A549 (cell line): ENCODE data around the gene BNIP5. TPM values are rescaled to one million over a fixed set of nuclear protein-coding genes. Genes with fewer than 3 reads are reported as not detected.

ENCODE experiments used
- ATAC-seq, 2 experiments: fragments of 200-7000 bp in 1 of 2; fragments of >200 bp in 1 of 2; cut with Nextera tagmentation in 1 of 2; cut with Tn5 transposase in 1 of 2; 3 replicates each; pipeline versions ENCODE4 v1.8.0 to v1.9.1; 2018 to 2020; ENCODE audit warnings: mild to moderate bottlenecking in 1 of 2, moderate library complexity in 1 of 2
- CTCF ChIA-PET: fragments of 300-600 bp; sonication (Branson Sonifier 250); formaldehyde crosslinking; extraction: SDS; loops from one replicate; lab custom pipeline; 2021; ENCODE audit warnings: antibody characterized with exemption, inconsistent platforms; lab: Yijun Ruan, JAX
- POLR2A ChIA-PET: fragments of 350-600 bp; formaldehyde crosslinking; extraction: SDS; loops from one replicate; lab custom pipeline; 2021; ENCODE audit warnings: antibody characterized with exemption, inconsistent platforms; lab: Yijun Ruan, JAX
- DNase-seq, 2 experiments: peaks; one replicate each; pipeline versions ENCODE4 v3.0.0 to v3.0.0-alpha.2; 2011 to 2016; ENCODE audit warnings: low read depth in 1 of 2, low spot score in 1 of 2
- FAIRE-seq: peaks from 2 replicates; lab custom pipeline; 2011; peaks lifted over from hg19 to GRCh38; lab: Jason Lieb, UNC
- H3K27ac ChIP-seq, 2 experiments: fragments of >200 bp; sonication (Bioruptor Twin); formaldehyde crosslinking; 3 replicates each; pipeline ENCODE4 v1.5.1; 2016 to 2017
- H3K4me1 ChIP-seq: fragments of >200 bp; sonication (Bioruptor Twin); formaldehyde crosslinking; 3 replicates; pipeline ENCODE4 v1.6.1; 2016
- H3K4me2 ChIP-seq: fragments of >200 bp; sonication (Bioruptor Twin); formaldehyde crosslinking; 3 replicates; pipeline ENCODE4 v1.6.1; 2016
- H3K4me3 ChIP-seq: fragments of >200 bp; sonication (Bioruptor Twin); formaldehyde crosslinking; 3 replicates; pipeline ENCODE4 v1.5.1; 2016
- H3K9me3 ChIP-seq: fragments of >200 bp; sonication (Bioruptor Twin); formaldehyde crosslinking; 3 replicates; pipeline ENCODE4 v1.6.1; 2016
- CEBPB ChIP-seq, 2 experiments: fragments of >200 bp in 1 of 2; sonication (Bioruptor Twin) in 1 of 2; formaldehyde crosslinking in 1 of 2; IDR thresholded peaks; 2 replicates each; pipeline ENCODE4 v1.6.1; 2012 to 2016
- CHD2 ChIP-seq: fragments of 150-350 bp; IDR thresholded peaks from 2 replicates; pipeline ENCODE4 v1.6.1; 2014; ENCODE audit warnings: low read length; ENCODE audit not compliant: partially characterized antibody
- EHF ChIP-seq: fragments of 250-450 bp; sonication (Bioruptor Pico); IDR thresholded peaks from 2 replicates; pipeline ENCODE4 v1.5.0; 2020; ENCODE audit warnings: mild to moderate bottlenecking
- EP300 ChIP-seq, 2 experiments: fragments of >200 bp; sonication (Bioruptor Twin); formaldehyde crosslinking; IDR thresholded peaks; 2 replicates in 1 of 2; 3 replicates in 1 of 2; pipeline ENCODE4 v1.6.1; 2016 to 2017
- ESRRA ChIP-seq: fragments of 150-350 bp; IDR thresholded peaks from 2 replicates; pipeline ENCODE4 v1.6.1; 2014; ENCODE audit warnings: mild to moderate bottlenecking, low read length, borderline replicate concordance
- GATA3 ChIP-seq: IDR thresholded peaks from 2 replicates; pipeline ENCODE4 v1.6.1; 2012; ENCODE audit warnings: borderline replicate concordance
- HDAC2 ChIP-seq: fragments of 200-600 bp; sonication (generic); IDR thresholded peaks from 2 replicates; pipeline ENCODE4 v1.6.1; 2016
- HEYL ChIP-seq: fragments of 250-450 bp; sonication (Bioruptor Pico); IDR thresholded peaks from 2 replicates; pipeline ENCODE4 v1.8.0; 2021; ENCODE audit warnings: mild to moderate bottlenecking, moderate library complexity
- KDM1A ChIP-seq: fragments of 200-600 bp; sonication (generic); IDR thresholded peaks from 2 replicates; pipeline ENCODE4 v1.6.1; 2016; ENCODE audit warnings: low read depth, mild to moderate bottlenecking
- NFE2L2 ChIP-seq: fragments of 150-350 bp; conservative IDR thresholded peaks from 2 replicates; pipeline ENCODE4 v1.6.1; 2014; ENCODE audit warnings: low read length
- NR3C1 ChIP-seq: fragments of >200 bp; sonication (Bioruptor Twin); formaldehyde crosslinking; IDR thresholded peaks from 3 replicates; pipeline ENCODE4 v1.6.1; 2017
- RARB ChIP-seq: fragments of 250-450 bp; sonication (Bioruptor Pico); IDR thresholded peaks from 2 replicates; pipeline ENCODE4 v1.8.0; 2021; ENCODE audit warnings: mild to moderate bottlenecking, moderate library complexity
- RCOR1 ChIP-seq: fragments of 150-350 bp; IDR thresholded peaks from 2 replicates; pipeline ENCODE4 v1.6.1; 2014; ENCODE audit warnings: antibody characterized with exemption, low read length, low read depth
- RNF2 ChIP-seq: fragments of 200-600 bp; sonication (generic); IDR thresholded peaks from 2 replicates; pipeline ENCODE4 v1.6.1; 2016; ENCODE audit warnings: low read depth, mild to moderate bottlenecking, antibody characterized with exemption, moderate library complexity, borderline replicate concordance
- SREBF2 ChIP-seq: fragments of 450-650 bp; IDR thresholded peaks from 2 replicates; pipeline ENCODE4 v1.6.1; 2014; ENCODE audit warnings: mild to moderate bottlenecking, moderate library complexity
- TP53 ChIP-seq: fragments of 250-450 bp; sonication (Bioruptor Pico); IDR thresholded peaks from 2 replicates; pipeline ENCODE4 v1.5.0; 2021; ENCODE audit warnings: mild to moderate bottlenecking, moderate library complexity
- ZFP36 ChIP-seq: fragments of 450-650 bp; IDR thresholded peaks from 2 replicates; pipeline ENCODE4 v1.6.1; 2014; ENCODE audit warnings: borderline replicate concordance; ENCODE audit not compliant: partially characterized antibody
- WGBS: methylation state at CpG from one replicate; pipeline ENCODE4 v1.1.6; 2017; ENCODE audit errors: missing lambda C conversion rate; 5-methylcytosine and 5-hydroxymethylcytosine counted together
- polyA plus RNA-seq, 4 experiments: library from polyadenylated mRNA; depleted of rRNA in 3 of 4; stranded (reverse); fragments of >200 nt; fragmentation: RNase III in 1 of 4; extraction: RNeasy Plus Mini Kit Qiagen cat#74134 plus additional on column Dnase treatment in 1 of 4; gene quantifications; 2 replicates in 3 of 4; 3 replicates in 1 of 4; pipeline ENCODE4 v1.2.3, GENCODE V29; 2011 to 2017
- TF ChIP-seq, protein P1 (sequence below): IDR thresholded peaks from 2 replicates; pipeline ENCODE4 v1.6.1; 2012; ENCODE audit warnings: low read depth, borderline replicate concordance
- TF ChIP-seq, protein P2 (sequence below): fragments of 250-450 bp; sonication (Bioruptor Pico); IDR thresholded peaks from 2 replicates; pipeline ENCODE4 v1.5.0; 2020; ENCODE audit warnings: low read depth, mild to moderate bottlenecking, moderate library complexity
- TF ChIP-seq, protein P3 (sequence below): fragments of >200 bp; sonication (Bioruptor Twin); formaldehyde crosslinking; IDR thresholded peaks from 3 replicates; pipeline ENCODE4 v1.6.1; 2016
- TF ChIP-seq, protein P4 (sequence below): IDR thresholded peaks from 2 replicates; pipeline ENCODE4 v1.6.1; 2012
- TF ChIP-seq, protein P5 (sequence below): fragments of 200-600 bp; sonication (generic); IDR thresholded peaks from 2 replicates; pipeline ENCODE4 v1.6.1; 2016; ENCODE audit warnings: antibody characterized with exemption, mild to moderate bottlenecking, moderate library complexity
- TF ChIP-seq, protein P6 (sequence below): IDR thresholded peaks from 2 replicates; pipeline ENCODE4 v1.6.1; 2012

BNIP5 gene
- polyA plus RNA-seq, 2 of the 4 experiments (the other 2 are of a cell fraction) = not detected

DNA sequence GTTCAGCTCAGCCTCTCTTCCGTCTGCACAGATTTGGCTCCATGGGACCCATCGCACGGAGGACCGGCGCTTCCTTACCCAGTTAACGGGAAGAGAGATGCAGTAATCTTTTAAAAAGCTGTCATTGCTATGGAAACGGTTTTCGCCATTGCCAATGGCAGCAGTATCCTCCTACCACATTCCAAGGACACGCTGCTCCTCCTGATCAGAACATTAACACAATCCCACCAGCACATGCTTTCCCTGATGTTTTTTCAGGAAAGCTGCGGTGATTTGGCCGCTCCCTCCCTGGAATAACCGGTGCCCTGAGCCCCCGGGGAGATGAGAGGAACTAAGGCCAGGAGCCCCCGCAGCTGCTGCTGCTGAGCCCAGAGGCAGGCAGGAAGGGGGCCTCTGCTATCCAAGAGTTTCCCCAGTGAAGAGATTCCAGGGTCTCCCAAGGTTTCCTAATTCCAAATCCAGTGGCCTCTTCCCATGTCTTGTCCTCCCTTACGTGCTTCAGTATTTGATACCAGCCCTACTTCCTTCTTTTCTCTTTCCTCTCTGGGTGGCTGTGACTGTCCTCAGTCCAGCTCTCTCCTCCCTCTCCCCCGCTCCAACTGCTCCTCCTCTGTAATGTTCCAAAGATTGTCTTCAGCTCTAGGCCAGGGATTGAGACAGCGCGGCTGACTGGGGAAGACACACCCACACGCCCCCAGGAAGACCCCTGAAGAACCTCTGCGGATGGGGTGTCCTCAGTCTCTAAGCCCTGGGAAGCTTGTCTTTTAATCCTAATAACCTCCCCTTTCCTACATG lies 2.6 kb downstream of the BNIP5 start:
- no peaks in the 10 kb centered on the region for H3K4me1 ChIP-seq
- POLR2A ChIA-PET = no interaction called here
- ATAC-seq (no peak), DNase-seq (no peak), FAIRE-seq (no peak)
- no peak overlapping the region for H3K4me3 ChIP-seq
- no peak overlapping the region for H3K27ac ChIP-seq
- no peaks in the 10 kb centered on the region for H3K9me3 ChIP-seq
- WGBS = 84% methylated on average over 20 of the region's 20 CpGs
- H3K4me2 ChIP-seq = no peak overlapping the region
- TF ChIP-seq HEYL (CRISPR knock-in tag) (no peak), SREBF2 (no peak), GATA3 (no peak), HDAC2 (no peak), ZFP36 (no peak), TP53 (CRISPR knock-in tag) (no peak), RCOR1 (no peak), NR3C1 (no peak), EP300 (IDR thresholded peaks at IDR 0.05) (no peak), RARB (CRISPR knock-in tag) (no peak)
- TF ChIP-seq, protein P1, sequence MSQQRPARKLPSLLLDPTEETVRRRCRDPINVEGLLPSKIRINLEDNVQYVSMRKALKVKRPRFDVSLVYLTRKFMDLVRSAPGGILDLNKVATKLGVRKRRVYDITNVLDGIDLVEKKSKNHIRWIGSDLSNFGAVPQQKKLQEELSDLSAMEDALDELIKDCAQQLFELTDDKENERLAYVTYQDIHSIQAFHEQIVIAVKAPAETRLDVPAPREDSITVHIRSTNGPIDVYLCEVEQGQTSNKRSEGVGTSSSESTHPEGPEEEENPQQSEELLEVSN = no peak
- TF ChIP-seq, protein P2, sequence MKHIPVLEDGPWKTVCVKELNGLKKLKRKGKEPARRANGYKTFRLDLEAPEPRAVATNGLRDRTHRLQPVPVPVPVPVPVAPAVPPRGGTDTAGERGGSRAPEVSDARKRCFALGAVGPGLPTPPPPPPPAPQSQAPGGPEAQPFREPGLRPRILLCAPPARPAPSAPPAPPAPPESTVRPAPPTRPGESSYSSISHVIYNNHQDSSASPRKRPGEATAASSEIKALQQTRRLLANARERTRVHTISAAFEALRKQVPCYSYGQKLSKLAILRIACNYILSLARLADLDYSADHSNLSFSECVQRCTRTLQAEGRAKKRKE (CRISPR knock-in tag) = no peak
- CTCF ChIA-PET = interaction anchor here (1.6 to 2.1 kb wide), 2 partner anchors 26 to 32 kb away, joined by 5 to 7 read pairs; no protein-coding TSS in a partner anchor

DNA sequence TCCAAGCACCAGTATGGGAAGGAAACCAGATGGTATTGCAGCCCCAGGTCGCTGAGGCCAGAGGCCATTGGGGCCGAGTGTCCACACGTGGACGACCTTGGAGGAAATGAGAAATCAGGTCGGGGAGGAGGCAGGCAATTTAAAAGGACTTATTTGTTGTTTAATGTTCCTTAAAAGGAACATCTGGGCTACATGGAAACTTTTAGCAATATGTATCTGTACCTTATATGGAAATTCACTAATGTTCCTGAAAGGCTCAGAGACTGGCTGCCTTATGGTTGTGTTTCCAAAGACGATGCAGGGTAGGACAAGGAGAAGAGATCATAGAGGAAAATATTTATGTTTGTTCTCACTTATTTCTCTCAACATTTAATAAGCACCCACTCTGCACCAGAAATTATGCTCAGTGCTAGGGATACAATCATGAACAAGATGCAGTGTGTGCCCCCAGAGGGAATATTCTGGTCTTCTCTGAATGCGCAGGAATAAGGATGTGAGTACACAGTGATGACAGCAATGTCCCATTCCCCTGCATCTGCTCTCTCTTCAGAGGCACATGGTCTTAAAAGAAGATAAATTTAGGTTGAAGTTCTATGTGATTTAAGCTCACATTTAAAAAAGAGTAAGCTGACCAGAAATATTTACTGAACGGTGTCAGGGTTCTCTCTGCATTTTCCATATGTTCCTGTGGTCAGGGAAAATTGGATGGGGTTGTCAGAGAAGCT lies 3.4 kb downstream of the BNIP5 start:
- TF ChIP-seq, protein P3, sequence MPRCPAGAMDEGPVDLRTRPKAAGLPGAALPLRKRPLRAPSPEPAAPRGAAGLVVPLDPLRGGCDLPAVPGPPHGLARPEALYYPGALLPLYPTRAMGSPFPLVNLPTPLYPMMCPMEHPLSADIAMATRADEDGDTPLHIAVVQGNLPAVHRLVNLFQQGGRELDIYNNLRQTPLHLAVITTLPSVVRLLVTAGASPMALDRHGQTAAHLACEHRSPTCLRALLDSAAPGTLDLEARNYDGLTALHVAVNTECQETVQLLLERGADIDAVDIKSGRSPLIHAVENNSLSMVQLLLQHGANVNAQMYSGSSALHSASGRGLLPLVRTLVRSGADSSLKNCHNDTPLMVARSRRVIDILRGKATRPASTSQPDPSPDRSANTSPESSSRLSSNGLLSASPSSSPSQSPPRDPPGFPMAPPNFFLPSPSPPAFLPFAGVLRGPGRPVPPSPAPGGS = no peak
- TF ChIP-seq, protein P4, sequence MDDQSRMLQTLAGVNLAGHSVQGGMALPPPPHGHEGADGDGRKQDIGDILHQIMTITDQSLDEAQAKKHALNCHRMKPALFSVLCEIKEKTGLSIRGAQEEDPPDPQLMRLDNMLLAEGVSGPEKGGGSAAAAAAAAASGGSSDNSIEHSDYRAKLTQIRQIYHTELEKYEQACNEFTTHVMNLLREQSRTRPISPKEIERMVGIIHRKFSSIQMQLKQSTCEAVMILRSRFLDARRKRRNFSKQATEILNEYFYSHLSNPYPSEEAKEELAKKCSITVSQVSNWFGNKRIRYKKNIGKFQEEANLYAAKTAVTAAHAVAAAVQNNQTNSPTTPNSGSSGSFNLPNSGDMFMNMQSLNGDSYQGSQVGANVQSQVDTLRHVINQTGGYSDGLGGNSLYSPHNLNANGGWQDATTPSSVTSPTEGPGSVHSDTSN = no peak
- no peak for TF ChIP-seq NFE2L2
- no peak for TF ChIP-seq KDM1A
- no peak for TF ChIP-seq ESRRA
- no peak for TF ChIP-seq EP300 (IDR thresholded peaks at IDR 0.05)
- TF ChIP-seq, protein P1 = no peak
- no peak for TF ChIP-seq RCOR1
- no peak for TF ChIP-seq NR3C1
- no peak for TF ChIP-seq CEBPB (IDR thresholded peaks at IDR 0.05)
- TF ChIP-seq, protein P5, sequence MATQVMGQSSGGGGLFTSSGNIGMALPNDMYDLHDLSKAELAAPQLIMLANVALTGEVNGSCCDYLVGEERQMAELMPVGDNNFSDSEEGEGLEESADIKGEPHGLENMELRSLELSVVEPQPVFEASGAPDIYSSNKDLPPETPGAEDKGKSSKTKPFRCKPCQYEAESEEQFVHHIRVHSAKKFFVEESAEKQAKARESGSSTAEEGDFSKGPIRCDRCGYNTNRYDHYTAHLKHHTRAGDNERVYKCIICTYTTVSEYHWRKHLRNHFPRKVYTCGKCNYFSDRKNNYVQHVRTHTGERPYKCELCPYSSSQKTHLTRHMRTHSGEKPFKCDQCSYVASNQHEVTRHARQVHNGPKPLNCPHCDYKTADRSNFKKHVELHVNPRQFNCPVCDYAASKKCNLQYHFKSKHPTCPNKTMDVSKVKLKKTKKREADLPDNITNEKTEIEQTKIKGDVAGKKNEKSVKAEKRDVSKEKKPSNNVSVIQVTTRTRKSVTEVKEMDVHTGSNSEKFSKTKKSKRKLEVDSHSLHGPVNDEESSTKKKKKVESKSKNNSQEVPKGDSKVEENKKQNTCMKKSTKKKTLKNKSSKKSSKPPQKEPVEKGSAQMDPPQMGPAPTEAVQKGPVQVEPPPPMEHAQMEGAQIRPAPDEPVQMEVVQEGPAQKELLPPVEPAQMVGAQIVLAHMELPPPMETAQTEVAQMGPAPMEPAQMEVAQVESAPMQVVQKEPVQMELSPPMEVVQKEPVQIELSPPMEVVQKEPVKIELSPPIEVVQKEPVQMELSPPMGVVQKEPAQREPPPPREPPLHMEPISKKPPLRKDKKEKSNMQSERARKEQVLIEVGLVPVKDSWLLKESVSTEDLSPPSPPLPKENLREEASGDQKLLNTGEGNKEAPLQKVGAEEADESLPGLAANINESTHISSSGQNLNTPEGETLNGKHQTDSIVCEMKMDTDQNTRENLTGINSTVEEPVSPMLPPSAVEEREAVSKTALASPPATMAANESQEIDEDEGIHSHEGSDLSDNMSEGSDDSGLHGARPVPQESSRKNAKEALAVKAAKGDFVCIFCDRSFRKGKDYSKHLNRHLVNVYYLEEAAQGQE = no peak
- TF ChIP-seq, protein P6, sequence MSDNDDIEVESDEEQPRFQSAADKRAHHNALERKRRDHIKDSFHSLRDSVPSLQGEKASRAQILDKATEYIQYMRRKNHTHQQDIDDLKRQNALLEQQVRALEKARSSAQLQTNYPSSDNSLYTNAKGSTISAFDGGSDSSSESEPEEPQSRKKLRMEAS = no peak
- no peak for TF ChIP-seq RNF2
- TF ChIP-seq EHF (CRISPR knock-in tag) = no peak
- TF ChIP-seq HEYL (CRISPR knock-in tag) = no peak
- no peak for TF ChIP-seq CHD2
- DNase-seq (no peak), FAIRE-seq (no peak), ATAC-seq (no peak)
- no peaks in the 10 kb centered on the region for H3K9me3 ChIP-seq
- no peak overlapping the region for H3K4me2 ChIP-seq
- 58% methylated on average over 8 of the region's 8 CpGs for WGBS
- H3K27ac ChIP-seq = no peak overlapping the region
- ChIA-PET CTCF (interaction anchor here (1.0 to 2.1 kb wide), 3 partner anchors 8 to 31 kb away, joined by 4 to 7 read pairs (median 5); no protein-coding TSS in a partner anchor), POLR2A (no interaction called here)
- no peak overlapping the region for H3K4me3 ChIP-seq
- H3K4me1 ChIP-seq = no peaks in the 10 kb centered on the region
